HepG2 (cell line): ENCODE measurements around the gene RIPK3. TPM values are rescaled to one million over a fixed set of nuclear protein-coding genes. Genes with fewer than 3 reads are reported as not detected.

Experiments
- BORCS8-MEF2B ChIP-seq: sonication (generic); formaldehyde crosslinking; IDR thresholded peaks from 2 replicates; pipeline ENCODE4 v1.8.0; 2022; ENCODE audit warnings: mild to moderate bottlenecking, missing genetic modification reagents
- CHCHD3 ChIP-seq: sonication (generic); formaldehyde crosslinking; IDR thresholded peaks from 2 replicates; pipeline ENCODE4 v1.8.0; 2022; ENCODE audit warnings: mild to moderate bottlenecking, missing genetic modification reagents, moderate library complexity
- DBP ChIP-seq: sonication (generic); formaldehyde crosslinking; IDR thresholded peaks from 2 replicates; pipeline ENCODE4 v1.4.0; 2020; ENCODE audit warnings: missing genetic modification reagents; ENCODE audit errors: not compliant biosample characterization
- FIP1L1 ChIP-seq: fragments of 200-400 bp; formaldehyde crosslinking; IDR thresholded peaks from 2 replicates; pipeline ENCODE4 v1.6.1; 2018; ENCODE audit warnings: low read depth, mild to moderate bottlenecking, low read length, moderate library complexity, borderline replicate concordance; ENCODE audit not compliant: insufficient read depth
- IRF9 ChIP-seq: sonication (generic); formaldehyde crosslinking; IDR thresholded peaks from 2 replicates; pipeline ENCODE4 v1.8.0; 2022; ENCODE audit warnings: missing genetic modification reagents, mild to moderate bottlenecking, borderline replicate concordance
- JDP2 ChIP-seq: sonication (generic); formaldehyde crosslinking; IDR thresholded peaks from 2 replicates; pipeline ENCODE4 v1.8.1; 2022; ENCODE audit warnings: missing genetic modification reagents, borderline replicate concordance
- MIER2 ChIP-seq: IDR thresholded peaks from 2 replicates; pipeline ENCODE4 v1.6.1; 2016; ENCODE audit warnings: missing biosample characterization, missing genetic modification reagents
- NFKBIZ ChIP-seq: IDR thresholded peaks from 2 replicates; pipeline ENCODE4 v1.6.1; 2018; ENCODE audit warnings: missing genetic modification reagents, missing compliant biosample characterization
- PTBP1 ChIP-seq: fragments of 200-400 bp; formaldehyde crosslinking; IDR thresholded peaks from 2 replicates; pipeline ENCODE4 v1.6.1; 2018; ENCODE audit warnings: low read length, low read depth; ENCODE audit not compliant: poor library complexity, severe bottlenecking
- SNAPC4 ChIP-seq: sonication (generic); formaldehyde crosslinking; IDR thresholded peaks from 2 replicates; pipeline ENCODE4 v1.4.0; 2020; ENCODE audit warnings: mild to moderate bottlenecking, missing genetic modification reagents
- TRAFD1 ChIP-seq: sonication (generic); formaldehyde crosslinking; IDR thresholded peaks from 2 replicates; pipeline ENCODE4 v1.5.1; 2020; ENCODE audit warnings: missing genetic modification reagents, mild to moderate bottlenecking, borderline replicate concordance
- U2AF2 ChIP-seq: fragments of 200-400 bp; formaldehyde crosslinking; IDR thresholded peaks from 2 replicates; pipeline ENCODE4 v1.6.1; 2017; ENCODE audit warnings: low read depth, mild to moderate bottlenecking, low read length
- ZFP36L2 ChIP-seq: sonication (generic); formaldehyde crosslinking; IDR thresholded peaks from 2 replicates; pipeline ENCODE4 v1.4.0; 2020; ENCODE audit warnings: missing genetic modification reagents
- ZFX ChIP-seq: sonication (generic); formaldehyde crosslinking; IDR thresholded peaks from 2 replicates; pipeline ENCODE4 v1.4.0; 2020; ENCODE audit warnings: mild to moderate bottlenecking, low read depth, missing genetic modification reagents, moderate library complexity
- ZNF224 ChIP-seq: sonication (generic); formaldehyde crosslinking; IDR thresholded peaks from 2 replicates; pipeline ENCODE4 v1.5.0; 2020; ENCODE audit warnings: mild to moderate bottlenecking, missing genetic modification reagents
- ZNF547 ChIP-seq: sonication (generic); formaldehyde crosslinking; IDR thresholded peaks from 2 replicates; pipeline ENCODE4 v1.5.1; 2020; ENCODE audit warnings: mild to moderate bottlenecking, missing genetic modification reagents
- ZNF639 ChIP-seq: conservative IDR thresholded peaks from 2 replicates; pipeline ENCODE4 v1.6.1; 2018; ENCODE audit warnings: missing genetic modification reagents
- ZNF7 ChIP-seq: IDR thresholded peaks from 2 replicates; pipeline ENCODE4 v1.6.1; 2016; ENCODE audit warnings: missing biosample characterization, missing genetic modification reagents
- ZSCAN30 ChIP-seq: sonication (generic); formaldehyde crosslinking; IDR thresholded peaks from 2 replicates; pipeline ENCODE4 v1.5.0; 2020; ENCODE audit warnings: mild to moderate bottlenecking, missing genetic modification reagents
- polyA plus RNA-seq, 8 experiments: library from polyadenylated mRNA; depleted of rRNA in 3 of 8; stranded (reverse) in 7 of 8; unstranded in 1 of 8; fragments of >200 nt; fragmentation: Illumina TruSeq in 4 of 8; extraction: Trizol in 4 of 8; gene quantifications; 2 replicates each; pipeline versions ENCODE4 v1.2.1 to v1.2.3, GENCODE V29; 2011 to 2016; ENCODE audit warnings: low read depth in 4 of 8, missing spikeins in 1 of 8, mixed read lengths in 1 of 8; ENCODE audit not compliant: insufficient read depth in 1 of 8
- total RNA-seq, 5 experiments: library from RNA; depleted of rRNA; stranded (reverse); fragments of >200 nt; fragmentation: Illumina TruSeq; extraction: Trizol; gene quantifications; 2 replicates each; pipeline ENCODE4 v1.2.3, GENCODE V29; 2016; ENCODE audit warnings: low read depth in 1 of 5

The RIPK3 gene
- total and polyA plus RNA-seq, 2 of the 13 experiments (the other 11 are each of a cell fraction or from before 2014, with no cell fraction given): not detected

- peak; percentile 97 for TF ChIP-seq ZNF547
- TF ChIP-seq ZFP36L2 (CRISPR knock-in tag): 0 out of 2 replicates have a peak, but pooled peaks have one; percentile 58
- TF ChIP-seq ZNF224: peak; percentile 29; the same call in 1 of the 2 replicates
- peak; percentile 93 for TF ChIP-seq SNAPC4 (CRISPR knock-in tag)
- TF ChIP-seq CHCHD3 (CRISPR knock-in tag): no peak
- peak; percentile 95 for TF ChIP-seq BORCS8-MEF2B (CRISPR knock-in tag)
- TF ChIP-seq JDP2 (CRISPR knock-in tag): peak; percentile 87; the same call in 1 of the 2 replicates
- no peak for TF ChIP-seq ZSCAN30
- TF ChIP-seq NFKBIZ (CRISPR knock-in tag): no peak; the same call in 1 of the 2 replicates
- 0 out of 2 replicates have a peak, but pooled peaks have one; percentile 40 for TF ChIP-seq MIER2 (CRISPR knock-in tag)
- no peak for TF ChIP-seq U2AF2
- TF ChIP-seq IRF9: peak; percentile 98
- no peak for TF ChIP-seq DBP (CRISPR knock-in tag)
- no peak for TF ChIP-seq FIP1L1
- TF ChIP-seq PTBP1: peak; percentile 92
- TF ChIP-seq ZFX (CRISPR knock-in tag): peak; percentile 89
- TF ChIP-seq ZNF639 (CRISPR knock-in tag): peak; percentile 80; the same call in 1 of the 2 replicates
- peak; percentile 69 for TF ChIP-seq ZNF7 (CRISPR knock-in tag)
- peak; percentile 99 for TF ChIP-seq TRAFD1
Observed at GRCh38 chr14:24332268-24332993, 7.4 kb downstream of the RIPK3 start (continued).
